WTC11 (cell line): ENCODE data around the gene GLB1L2. TPM values are rescaled to one million over a fixed set of nuclear protein-coding genes. Genes with fewer than 3 reads are reported as not detected.

ENCODE experiments used
- ATAC-seq: fragments of 200-7000 bp; cut with Tn5 transposase; 2 replicates; pipeline ENCODE4 v1.10.0; 2021; ENCODE audit warnings: mild to moderate bottlenecking, moderate library complexity
- CTCF ChIA-PET: fragments of 300-600 bp; sonication (Branson Sonifier 250); formaldehyde crosslinking; loops from one replicate; lab custom pipeline; 2021; ENCODE audit warnings: antibody characterized with exemption; lab: Charles Lee
- POLR2A ChIA-PET: fragments of 350-600 bp; sonication (Branson Sonifier 250); formaldehyde crosslinking; loops from one replicate; lab custom pipeline; 2021; ENCODE audit warnings: antibody characterized with exemption; lab: Charles Lee
- DNase-seq: peaks from one replicate; pipeline ENCODE4 v3.0.0; 2021; ENCODE audit warnings: low spot score
- H3K27ac Mint-ChIP-seq: 2 replicates; pipeline ENCODE4 v1.8.0; 2021; ENCODE audit warnings: mixed read lengths
- H3K27me3 Mint-ChIP-seq: 2 replicates; pipeline ENCODE4 v1.8.0; 2021; ENCODE audit warnings: low read depth, mild to moderate bottlenecking, moderate library complexity, mixed read lengths
- H3K36me3 Mint-ChIP-seq: 2 replicates; pipeline ENCODE4 v1.8.0; 2021; ENCODE audit warnings: mixed read lengths
- H3K4me1 Mint-ChIP-seq: 2 replicates; pipeline ENCODE4 v1.8.0; 2022; ENCODE audit warnings: mixed read lengths
- H3K4me3 Mint-ChIP-seq: 2 replicates; pipeline ENCODE4 v1.8.0; 2021; ENCODE audit warnings: mild to moderate bottlenecking, moderate library complexity, mixed read lengths
- H3K9me3 Mint-ChIP-seq: 2 replicates; pipeline ENCODE4 v1.8.0; 2021; ENCODE audit warnings: mixed read lengths
- CBFB ChIP-seq: sonication (generic); formaldehyde crosslinking; IDR thresholded peaks from 2 replicates; pipeline ENCODE4 v1.8.1; 2022; ENCODE audit warnings: mild to moderate bottlenecking, low read depth, missing genetic modification reagents
- CDX4 ChIP-seq: fragments of 250-450 bp; sonication (Bioruptor Pico); IDR thresholded peaks from 2 replicates; pipeline ENCODE4 v1.9.0; 2021; ENCODE audit warnings: moderate library complexity, mild to moderate bottlenecking, inconsistent platforms, borderline replicate concordance
- CREB1 ChIP-seq: sonication (generic); formaldehyde crosslinking; IDR thresholded peaks from 2 replicates; pipeline ENCODE4 v1.8.0; 2023; ENCODE audit warnings: mild to moderate bottlenecking, missing genetic modification reagents
- EMX1 ChIP-seq: fragments of 250-450 bp; sonication (Bioruptor Pico); IDR thresholded peaks from 2 replicates; pipeline ENCODE4 v1.8.0; 2021; ENCODE audit warnings: mild to moderate bottlenecking
- FOXP1 ChIP-seq: sonication (generic); formaldehyde crosslinking; IDR thresholded peaks from 2 replicates; pipeline ENCODE4 v1.8.0; 2022; ENCODE audit warnings: missing genetic modification reagents, mild to moderate bottlenecking, moderate library complexity, borderline replicate concordance
- IRF2 ChIP-seq: sonication (generic); formaldehyde crosslinking; IDR thresholded peaks from 2 replicates; pipeline ENCODE4 v1.8.0; 2022; ENCODE audit warnings: low read depth, missing genetic modification reagents, borderline replicate concordance
- KAT7 ChIP-seq: sonication (generic); formaldehyde crosslinking; IDR thresholded peaks from 2 replicates; pipeline ENCODE4 v1.8.1; 2023; ENCODE audit warnings: missing genetic modification reagents, mild to moderate bottlenecking, borderline replicate concordance
- MXD4 ChIP-seq: fragments of 250-450 bp; sonication (Bioruptor Pico); IDR thresholded peaks from 2 replicates; pipeline ENCODE4 v1.8.0; 2021; ENCODE audit warnings: mild to moderate bottlenecking, moderate library complexity, borderline replicate concordance
- PRRX2 ChIP-seq: fragments of 250-450 bp; sonication (Bioruptor Pico); IDR thresholded peaks from 2 replicates; pipeline ENCODE4 v1.8.0; 2021; ENCODE audit warnings: mild to moderate bottlenecking
- SMAD4 ChIP-seq: sonication (generic); formaldehyde crosslinking; IDR thresholded peaks from 2 replicates; pipeline ENCODE4 v1.8.0; 2022; ENCODE audit warnings: mild to moderate bottlenecking, missing genetic modification reagents
- SP1 ChIP-seq: sonication (generic); formaldehyde crosslinking; conservative IDR thresholded peaks from 2 replicates; pipeline ENCODE4 v1.8.1; 2022; ENCODE audit warnings: missing genetic modification reagents
- ZMAT4 ChIP-seq: fragments of 250-450 bp; sonication (Bioruptor Pico); IDR thresholded peaks from 2 replicates; pipeline ENCODE4 v1.9.0; 2021; ENCODE audit warnings: mild to moderate bottlenecking
- ZNF317 ChIP-seq: sonication (generic); formaldehyde crosslinking; IDR thresholded peaks from 2 replicates; pipeline ENCODE4 v1.8.1; 2023; ENCODE audit warnings: low read depth, mild to moderate bottlenecking, moderate library complexity, missing genetic modification reagents, borderline replicate concordance
- ZNF671 ChIP-seq: fragments of 250-450 bp; sonication (Bioruptor Pico); IDR thresholded peaks from 2 replicates; pipeline ENCODE4 v1.8.0; 2021; ENCODE audit warnings: mild to moderate bottlenecking
- ZSCAN18 ChIP-seq: fragments of 250-450 bp; sonication (Bioruptor Pico); IDR thresholded peaks from 2 replicates; pipeline ENCODE4 v2.1.2; 2022; ENCODE audit warnings: mild to moderate bottlenecking, moderate library complexity
- total RNA-seq: library from RNA; stranded (reverse); gene quantifications from 3 replicates; pipeline ENCODE4 v1.2.3, GENCODE V29; 2021
- TF ChIP-seq, protein P1 (sequence below): sonication (generic); formaldehyde crosslinking; IDR thresholded peaks from 2 replicates; pipeline ENCODE4 v1.8.1; 2022; ENCODE audit warnings: mild to moderate bottlenecking, moderate library complexity, missing genetic modification reagents
- TF ChIP-seq, protein P2 (sequence below): sonication (generic); formaldehyde crosslinking; IDR thresholded peaks from 2 replicates; pipeline ENCODE4 v1.8.1; 2023; ENCODE audit warnings: mild to moderate bottlenecking, missing genetic modification reagents, moderate library complexity
- TF ChIP-seq, protein P3 (sequence below): sonication (generic); formaldehyde crosslinking; IDR thresholded peaks from 2 replicates; pipeline ENCODE4 v1.8.1; 2023; ENCODE audit warnings: mild to moderate bottlenecking, moderate library complexity, missing genetic modification reagents
- TF ChIP-seq, protein P4 (sequence below): sonication (generic); formaldehyde crosslinking; conservative IDR thresholded peaks from 2 replicates; pipeline ENCODE4 v1.8.1; 2022; ENCODE audit warnings: mild to moderate bottlenecking, missing genetic modification reagents

Gene GLB1L2
- total RNA-seq, 1 experiment from 2014 or later, result 6.0 TPM

GRCh38 chr11:134339756-134340155, 8.0 kb downstream of the GLB1L2 start:
- POLR2A ChIA-PET, result no interaction called here
- H3K9me3 Mint-ChIP-seq, result no peaks in the 10 kb centered on the region
- H3K4me3 Mint-ChIP-seq, result no peak overlapping the region
- H3K27me3 Mint-ChIP-seq, result peaks cover 1% of the 10 kb centered on the region
- CTCF ChIA-PET, result no interaction called here
- H3K4me1 Mint-ChIP-seq, result no peaks in the 10 kb centered on the region; the same call in 1 of the 2 replicates
- ATAC-seq, result no peak
- DNase-seq, result no peak
- TF ChIP-seq EMX1 (CRISPR knock-in tag) (no peak), KAT7 (no peak)
- no peaks in the 10 kb centered on the region for H3K36me3 Mint-ChIP-seq
- H3K27ac Mint-ChIP-seq, result no peak overlapping the region

DNA sequence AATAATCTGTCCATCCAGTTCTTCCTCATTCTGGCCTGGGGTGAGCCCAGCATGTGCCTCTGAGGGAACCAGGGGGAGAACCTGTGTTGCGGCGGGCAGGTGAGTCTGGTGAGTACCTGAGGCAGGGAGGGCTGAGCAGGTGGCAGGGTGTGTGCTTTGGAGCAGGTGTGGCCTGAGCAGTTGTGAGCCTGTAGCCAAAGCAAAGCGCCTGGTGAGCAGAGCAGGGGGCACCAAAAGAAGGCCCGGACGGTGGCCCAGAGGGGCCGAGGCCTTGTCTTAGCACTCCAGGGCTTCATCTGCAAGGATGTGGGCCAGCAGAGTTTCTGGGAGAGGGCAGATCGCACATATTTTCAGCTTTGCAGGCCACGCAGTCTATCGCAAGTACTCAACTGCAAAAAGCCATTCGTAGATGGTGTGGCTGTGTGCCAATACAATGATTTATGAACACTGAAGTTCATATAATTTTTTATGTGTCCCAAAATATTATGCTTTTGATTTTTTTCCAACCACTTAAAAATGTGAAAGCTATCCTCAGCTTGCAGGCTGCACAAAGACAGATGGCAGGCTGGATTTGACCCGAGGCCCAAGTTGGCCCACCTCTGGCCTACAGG, 8.7 kb downstream of the GLB1L2 start:
- H3K27me3 Mint-ChIP-seq, result no peaks in the 10 kb centered on the region; the same call in 1 of the 2 replicates
- CTCF ChIA-PET, result no interaction called here
- H3K4me1 Mint-ChIP-seq, result no peaks in the 10 kb centered on the region; the same call in 1 of the 2 replicates
- TF ChIP-seq ZNF317 (no peak), IRF2 (no peak), SP1 (no peak), ZNF671 (CRISPR knock-in tag) (no peak), CBFB (CRISPR knock-in tag) (no peak), PRRX2 (CRISPR knock-in tag) (no peak), SMAD4 (CRISPR knock-in tag) (no peak), ZSCAN18 (no peak), CREB1 (CRISPR knock-in tag) (no peak), FOXP1 (CRISPR knock-in tag) (no peak), ZMAT4 (CRISPR knock-in tag) (no peak), MXD4 (CRISPR knock-in tag) (no peak), CDX4 (CRISPR knock-in tag) (no peak)
- TF ChIP-seq, protein P1, sequence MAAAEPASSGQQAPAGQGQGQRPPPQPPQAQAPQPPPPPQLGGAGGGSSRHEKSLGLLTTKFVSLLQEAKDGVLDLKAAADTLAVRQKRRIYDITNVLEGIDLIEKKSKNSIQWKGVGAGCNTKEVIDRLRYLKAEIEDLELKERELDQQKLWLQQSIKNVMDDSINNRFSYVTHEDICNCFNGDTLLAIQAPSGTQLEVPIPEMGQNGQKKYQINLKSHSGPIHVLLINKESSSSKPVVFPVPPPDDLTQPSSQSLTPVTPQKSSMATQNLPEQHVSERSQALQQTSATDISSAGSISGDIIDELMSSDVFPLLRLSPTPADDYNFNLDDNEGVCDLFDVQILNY (CRISPR knock-in tag), result no peak
- TF ChIP-seq, protein P2, sequence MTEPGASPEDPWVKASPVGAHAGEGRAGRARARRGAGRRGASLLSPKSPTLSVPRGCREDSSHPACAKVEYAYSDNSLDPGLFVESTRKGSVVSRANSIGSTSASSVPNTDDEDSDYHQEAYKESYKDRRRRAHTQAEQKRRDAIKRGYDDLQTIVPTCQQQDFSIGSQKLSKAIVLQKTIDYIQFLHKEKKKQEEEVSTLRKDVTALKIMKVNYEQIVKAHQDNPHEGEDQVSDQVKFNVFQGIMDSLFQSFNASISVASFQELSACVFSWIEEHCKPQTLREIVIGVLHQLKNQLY (CRISPR knock-in tag), result no peak
- TF ChIP-seq, protein P3, sequence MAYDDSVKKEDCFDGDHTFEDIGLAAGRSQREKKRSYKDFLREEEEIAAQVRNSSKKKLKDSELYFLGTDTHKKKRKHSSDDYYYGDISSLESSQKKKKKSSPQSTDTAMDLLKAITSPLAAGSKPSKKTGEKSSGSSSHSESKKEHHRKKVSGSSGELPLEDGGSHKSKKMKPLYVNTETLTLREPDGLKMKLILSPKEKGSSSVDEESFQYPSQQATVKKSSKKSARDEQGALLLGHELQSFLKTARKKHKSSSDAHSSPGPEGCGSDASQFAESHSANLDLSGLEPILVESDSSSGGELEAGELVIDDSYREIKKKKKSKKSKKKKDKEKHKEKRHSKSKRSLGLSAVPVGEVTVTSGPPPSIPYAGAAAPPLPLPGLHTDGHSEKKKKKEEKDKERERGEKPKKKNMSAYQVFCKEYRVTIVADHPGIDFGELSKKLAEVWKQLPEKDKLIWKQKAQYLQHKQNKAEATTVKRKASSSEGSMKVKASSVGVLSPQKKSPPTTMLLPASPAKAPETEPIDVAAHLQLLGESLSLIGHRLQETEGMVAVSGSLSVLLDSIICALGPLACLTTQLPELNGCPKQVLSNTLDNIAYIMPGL (CRISPR knock-in tag), result no peak
- TF ChIP-seq, protein P4, sequence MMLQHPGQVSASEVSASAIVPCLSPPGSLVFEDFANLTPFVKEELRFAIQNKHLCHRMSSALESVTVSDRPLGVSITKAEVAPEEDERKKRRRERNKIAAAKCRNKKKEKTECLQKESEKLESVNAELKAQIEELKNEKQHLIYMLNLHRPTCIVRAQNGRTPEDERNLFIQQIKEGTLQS (CRISPR knock-in tag), result no peak
- H3K36me3 Mint-ChIP-seq, result no peaks in the 10 kb centered on the region
- no peaks in the 10 kb centered on the region for H3K9me3 Mint-ChIP-seq
- POLR2A ChIA-PET, result no interaction called here
- no peak for DNase-seq
- no peak overlapping the region for H3K4me3 Mint-ChIP-seq
- no peak for ATAC-seq
- no peak overlapping the region for H3K27ac Mint-ChIP-seq
